NCI-H524 treated with DMSO at 0.1 percent for 48 hours (cell line): Measurements from ENCODE around the gene HSP90B1.

Source experiments
- DNase-seq: peaks from one replicate; lab custom pipeline; 2025; lab: John Stamatoyannopoulos, UW

The HSP90B1 gene

GRCh38 chr12:103930034-103930786 lies at the start of gene HSP90B1:
Gene HSP90B1 (plus strand): TSS chr12:103930410. CDS start chr12:103930516, 106 bp downstream.
- DNase-seq = peak; percentile 98

GRCh38 chr12:103881261-103881660 lies 48.9 kb upstream of the HSP90B1 start:
- no peak for DNase-seq

GRCh38 chr12:103882861-103883596 lies 47.2 kb upstream of the HSP90B1 start:
- no peak for DNase-seq

GRCh38 chr12:103883908-103884307 lies 46.3 kb upstream of the HSP90B1 start:
- no peak for DNase-seq

GRCh38 chr12:103884316-103884715 lies 45.9 kb upstream of the HSP90B1 start:
- DNase-seq = peak; percentile 34

GRCh38 chr12:103886195-103886797 lies 43.9 kb upstream of the HSP90B1 start:
- DNase-seq = no peak

- no peak for DNase-seq
These were observed 42.5 kb upstream of the HSP90B1 start for GRCh38 chr12:103887738-103888137.

GRCh38 chr12:103897316-103897715 lies 32.9 kb upstream of the HSP90B1 start:
- DNase-seq = no peak

- DNase-seq = no peak
These were observed 28.6 kb upstream of the HSP90B1 start for GRCh38 chr12:103901518-103902173.

GRCh38 chr12:103903993-103904392 lies 26.2 kb upstream of the HSP90B1 start:
- peak; percentile 64 for DNase-seq

GRCh38 chr12:103905730-103906349 lies 24.4 kb upstream of the HSP90B1 start:
- no peak for DNase-seq

GRCh38 chr12:103908246-103908541 lies 22.0 kb upstream of the HSP90B1 start:
- DNase-seq = no peak

GRCh38 chr12:103908877-103909276 lies 21.3 kb upstream of the HSP90B1 start:
- DNase-seq = no peak

- DNase-seq = no peak
These were observed 20.4 kb upstream of the HSP90B1 start for GRCh38 chr12:103909811-103910210.

GRCh38 chr12:103912069-103912468 lies 18.1 kb upstream of the HSP90B1 start:
- no peak for DNase-seq

- DNase-seq = peak; percentile 32
These were observed 17.1 kb upstream of the HSP90B1 start for GRCh38 chr12:103913100-103913499.

- no peak for DNase-seq
These were observed 14.9 kb upstream of the HSP90B1 start for GRCh38 chr12:103915306-103915705.

- DNase-seq = no peak
These were observed 12.3 kb upstream of the HSP90B1 start for GRCh38 chr12:103917873-103918272.

GRCh38 chr12:103924761-103925641 lies 5.2 kb upstream of the HSP90B1 start:
- no peak for DNase-seq

GRCh38 chr12:103928682-103929045 lies 1.5 kb upstream of the HSP90B1 start:
- no peak for DNase-seq
